GM21786 (cell line): ENCODE measurements around the gene TSPAN9.

ENCODE experiments used
- ATAC-seq: cut with Tn5 transposase; IDR thresholded peaks from one replicate; pipeline ENCODE4 v1.9.1; 2021; ENCODE audit not compliant: unreplicated experiment

TSPAN9 gene

DNA sequence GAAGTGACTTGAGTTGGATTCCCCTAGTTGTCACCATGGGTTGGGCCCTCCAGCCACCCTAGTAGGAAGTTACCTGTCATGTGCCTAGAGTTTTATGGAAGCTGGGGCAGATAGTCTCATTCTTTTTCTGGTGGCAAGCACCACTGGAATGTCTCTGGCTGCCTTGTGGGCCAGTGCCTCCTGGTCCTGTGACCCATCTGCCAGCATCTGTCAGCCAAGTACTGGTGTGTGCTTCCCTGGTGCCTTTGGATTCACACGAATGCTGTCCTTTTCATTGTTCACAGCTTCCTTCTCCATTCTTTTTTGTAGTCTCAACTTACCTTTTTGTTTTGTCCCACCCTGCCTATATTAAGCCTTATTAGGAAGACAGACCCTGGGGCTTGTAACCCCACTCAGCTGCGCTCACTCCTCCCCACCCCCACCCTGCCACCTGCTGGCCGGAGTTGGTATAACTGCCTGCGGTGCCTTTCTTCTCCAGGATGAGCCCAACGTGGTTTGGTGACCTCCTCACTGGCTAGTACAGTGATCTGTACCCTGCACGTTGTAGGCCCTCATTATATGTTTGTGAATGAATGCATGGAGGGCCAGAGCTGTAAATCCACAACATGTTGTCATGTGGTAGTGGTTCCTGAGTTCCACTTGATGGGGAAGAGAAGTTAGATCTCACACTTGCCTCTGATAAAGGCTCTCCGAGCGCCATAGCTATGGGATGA lies 125.7 kb downstream of the TSPAN9 start:
- ATAC-seq, result no peak

- no peak for ATAC-seq
Observed at GRCh38 chr12:3203713-3204112, 126.5 kb downstream of the TSPAN9 start.

DNA sequence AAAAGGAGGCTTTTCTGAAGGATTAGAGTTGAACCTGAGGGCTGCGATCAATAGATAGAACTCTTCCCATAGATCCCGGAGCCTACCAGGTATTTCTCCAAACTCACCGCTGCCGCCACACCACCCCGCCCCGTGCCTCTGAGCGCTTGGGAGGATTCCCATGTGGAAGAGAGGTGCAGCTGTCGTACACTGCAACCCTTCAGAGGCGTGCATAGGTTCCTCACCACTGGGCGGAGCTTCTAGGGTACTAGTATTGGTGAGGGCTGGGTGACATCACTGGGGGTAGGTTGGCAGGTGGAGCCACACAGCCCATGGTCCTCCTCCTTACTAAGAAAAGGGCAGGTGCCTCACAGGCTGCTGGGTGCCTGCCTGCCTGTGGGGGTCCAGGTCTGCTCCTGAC lies 127.0 kb downstream of the TSPAN9 start:
- no peak for ATAC-seq

- no peak for ATAC-seq
Observed at GRCh38 chr12:3204730-3205531, 127.8 kb downstream of the TSPAN9 start.

DNA sequence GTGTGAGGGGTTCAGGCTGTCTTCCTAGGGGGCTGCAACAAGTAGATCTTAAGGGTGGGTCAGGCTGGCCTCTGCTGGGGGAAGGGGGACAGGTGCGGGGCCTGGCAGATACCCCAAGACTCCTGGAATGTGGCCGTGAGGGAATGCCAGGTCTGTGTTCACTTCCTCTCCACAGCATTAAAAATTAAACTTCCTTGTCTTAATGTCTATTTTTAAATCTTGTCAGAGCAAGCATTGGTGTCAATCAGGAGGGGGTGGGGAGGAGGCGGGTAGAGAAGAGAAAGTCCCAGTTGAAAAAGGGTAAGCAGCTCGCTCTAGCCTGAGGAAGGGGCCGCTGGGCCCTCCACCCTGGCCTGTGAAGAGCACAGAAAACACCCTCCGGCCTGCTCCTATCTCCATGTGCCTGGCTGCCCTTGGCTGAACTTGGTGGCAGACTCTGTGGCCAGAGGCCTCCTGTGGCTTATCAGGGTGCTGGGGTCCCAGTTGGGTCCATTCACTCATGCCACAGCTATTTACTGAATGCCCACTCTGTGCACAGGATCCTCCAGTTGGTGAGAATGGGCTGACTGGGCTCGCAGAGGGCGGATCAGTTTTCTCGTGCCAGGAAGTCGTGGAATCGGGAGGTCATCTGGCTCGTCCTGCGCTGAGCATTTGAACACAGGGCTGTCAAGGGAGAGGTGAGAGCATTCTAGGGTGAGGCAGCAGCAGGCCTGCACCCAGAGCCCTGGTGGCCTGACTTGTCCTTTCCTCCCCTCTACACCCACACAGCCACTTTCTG lies 128.8 kb downstream of the TSPAN9 start:
- no peak for ATAC-seq

- no peak for ATAC-seq
Observed at GRCh38 chr12:3206536-3207072, 129.4 kb downstream of the TSPAN9 start.

GRCh38 chr12:3207175-3207574 lies 130.0 kb downstream of the TSPAN9 start:
- no peak for ATAC-seq

GRCh38 chr12:3207858-3208257 lies 130.7 kb downstream of the TSPAN9 start:
- ATAC-seq, result no peak

DNA sequence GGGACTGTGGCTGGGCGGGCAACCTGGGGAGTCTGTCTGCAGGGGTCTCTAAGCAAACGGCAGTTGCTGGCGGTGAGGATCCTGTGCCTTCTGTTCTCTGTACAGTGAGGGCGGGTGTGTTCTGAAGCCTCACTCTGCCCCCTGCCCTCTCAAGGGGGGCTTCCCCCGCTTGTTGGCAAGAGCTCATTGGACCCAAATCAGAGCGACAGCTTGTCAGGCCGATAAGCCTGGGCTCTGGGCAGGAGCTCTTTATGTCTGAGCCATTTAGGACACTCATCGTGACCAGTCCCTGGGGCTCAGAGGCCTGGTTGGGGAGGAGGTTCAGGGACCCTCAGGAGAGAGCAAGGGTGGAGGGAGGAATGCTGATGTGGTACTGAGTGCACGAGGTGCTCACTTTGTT lies 136.0 kb downstream of the TSPAN9 start:
- ATAC-seq, result no peak

DNA sequence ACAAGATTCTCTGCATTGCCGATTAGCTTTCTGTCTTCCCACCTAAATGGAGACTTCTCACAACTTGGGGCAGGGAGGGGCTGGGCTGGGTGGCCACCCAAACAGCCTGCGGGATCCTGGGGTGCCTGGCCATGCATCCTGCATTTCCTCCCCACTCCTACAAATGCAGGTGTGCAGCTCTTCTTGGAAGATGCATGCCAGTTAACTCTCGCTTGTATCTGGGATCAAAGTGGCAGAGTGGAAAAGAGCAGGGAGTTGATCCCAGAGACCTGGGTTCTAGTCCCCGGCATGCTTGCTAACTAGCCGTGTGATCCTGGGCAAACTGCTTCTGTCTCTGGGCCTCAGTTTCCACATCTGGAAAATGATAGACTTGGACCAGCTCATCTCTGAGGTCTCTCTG lies 136.6 kb downstream of the TSPAN9 start:
- ATAC-seq, result no peak

DNA sequence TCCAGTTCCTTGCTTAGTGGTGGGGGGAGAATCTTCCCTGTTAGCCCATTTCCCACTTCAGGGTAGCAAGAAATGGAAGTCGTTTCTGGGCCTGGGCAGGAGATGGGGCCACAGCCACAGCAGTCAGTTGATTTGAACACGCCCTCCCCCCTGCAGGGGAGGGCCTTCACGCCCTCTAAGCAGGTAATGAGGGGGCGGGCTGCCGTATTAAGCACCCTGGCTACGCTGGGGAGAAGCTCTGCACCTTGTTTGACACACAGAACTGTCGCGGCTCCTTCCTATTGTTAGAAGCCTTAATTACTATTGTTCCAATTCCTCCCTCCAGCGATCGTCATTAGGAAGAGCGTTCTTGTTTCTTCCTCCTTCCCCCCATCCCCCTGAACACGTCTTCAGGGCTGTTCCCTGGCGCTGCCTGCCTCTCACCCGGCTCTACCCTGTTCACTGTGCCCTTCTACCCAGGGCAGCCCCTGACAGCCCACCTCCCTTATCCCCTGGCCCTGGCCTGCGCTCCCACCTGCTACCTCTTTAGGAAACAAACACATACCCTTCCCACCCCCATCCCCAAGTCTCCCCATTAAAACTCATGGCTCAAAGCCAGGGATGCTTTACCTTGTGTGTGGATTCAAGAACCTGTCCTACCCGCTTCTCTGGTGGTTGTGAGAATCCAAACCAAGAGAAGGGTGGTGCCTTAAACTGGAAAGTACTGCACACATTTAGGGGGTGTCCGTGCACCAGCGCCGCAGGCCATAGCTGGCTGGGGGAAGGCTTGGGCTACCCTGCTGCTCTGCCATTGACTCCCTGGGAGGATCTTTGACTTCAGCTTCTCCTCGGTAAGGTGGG lies 137.6 kb downstream of the TSPAN9 start:
- no peak for ATAC-seq

DNA sequence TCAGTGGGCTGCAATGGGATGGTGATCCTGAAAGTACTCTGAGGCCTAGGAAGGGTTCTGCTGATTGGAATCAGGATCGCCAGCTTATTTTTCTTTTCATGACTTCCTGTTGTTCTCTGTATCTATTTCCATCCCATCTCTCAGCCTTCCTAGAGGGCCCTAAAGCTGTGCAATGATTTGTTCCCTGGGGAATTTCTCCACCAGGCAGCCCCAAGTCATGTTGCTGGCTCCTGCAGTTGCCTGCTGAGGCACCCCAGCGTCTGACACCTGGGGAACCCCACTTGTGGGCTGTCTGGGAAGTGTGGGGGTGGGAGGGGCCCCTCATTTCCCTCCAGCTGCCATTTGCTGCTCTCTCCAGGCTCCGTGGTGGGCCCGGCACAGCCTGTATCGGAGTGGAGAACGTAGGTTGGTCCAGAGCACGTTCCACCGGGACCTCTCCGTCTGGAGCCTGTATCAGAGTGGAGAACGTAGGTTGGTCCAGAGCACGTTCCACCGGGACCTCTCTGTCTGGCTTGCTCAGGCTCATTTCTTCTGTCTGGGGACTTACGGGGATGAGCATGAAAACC lies 138.3 kb downstream of the TSPAN9 start:
- no peak for ATAC-seq

DNA sequence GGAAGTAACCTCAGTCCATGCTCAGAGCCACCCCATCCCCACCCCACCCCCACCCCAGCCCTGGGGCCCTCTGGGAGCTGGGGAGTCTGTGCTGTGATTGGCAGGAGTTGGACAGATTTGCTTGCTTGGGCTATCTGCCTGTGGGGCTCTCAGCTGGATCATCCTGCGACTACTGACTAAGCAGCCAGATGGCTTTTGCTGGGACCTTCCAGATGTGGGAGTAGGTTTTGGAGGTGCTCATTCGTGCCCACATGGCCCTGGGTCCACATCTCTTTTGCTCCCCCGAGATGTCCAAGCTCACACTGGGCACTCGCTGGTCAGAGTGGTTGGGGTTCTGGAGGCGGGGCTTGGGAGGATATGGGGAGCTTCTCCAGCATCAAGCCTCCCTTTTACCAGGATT lies 138.9 kb downstream of the TSPAN9 start:
- no peak for ATAC-seq

DNA sequence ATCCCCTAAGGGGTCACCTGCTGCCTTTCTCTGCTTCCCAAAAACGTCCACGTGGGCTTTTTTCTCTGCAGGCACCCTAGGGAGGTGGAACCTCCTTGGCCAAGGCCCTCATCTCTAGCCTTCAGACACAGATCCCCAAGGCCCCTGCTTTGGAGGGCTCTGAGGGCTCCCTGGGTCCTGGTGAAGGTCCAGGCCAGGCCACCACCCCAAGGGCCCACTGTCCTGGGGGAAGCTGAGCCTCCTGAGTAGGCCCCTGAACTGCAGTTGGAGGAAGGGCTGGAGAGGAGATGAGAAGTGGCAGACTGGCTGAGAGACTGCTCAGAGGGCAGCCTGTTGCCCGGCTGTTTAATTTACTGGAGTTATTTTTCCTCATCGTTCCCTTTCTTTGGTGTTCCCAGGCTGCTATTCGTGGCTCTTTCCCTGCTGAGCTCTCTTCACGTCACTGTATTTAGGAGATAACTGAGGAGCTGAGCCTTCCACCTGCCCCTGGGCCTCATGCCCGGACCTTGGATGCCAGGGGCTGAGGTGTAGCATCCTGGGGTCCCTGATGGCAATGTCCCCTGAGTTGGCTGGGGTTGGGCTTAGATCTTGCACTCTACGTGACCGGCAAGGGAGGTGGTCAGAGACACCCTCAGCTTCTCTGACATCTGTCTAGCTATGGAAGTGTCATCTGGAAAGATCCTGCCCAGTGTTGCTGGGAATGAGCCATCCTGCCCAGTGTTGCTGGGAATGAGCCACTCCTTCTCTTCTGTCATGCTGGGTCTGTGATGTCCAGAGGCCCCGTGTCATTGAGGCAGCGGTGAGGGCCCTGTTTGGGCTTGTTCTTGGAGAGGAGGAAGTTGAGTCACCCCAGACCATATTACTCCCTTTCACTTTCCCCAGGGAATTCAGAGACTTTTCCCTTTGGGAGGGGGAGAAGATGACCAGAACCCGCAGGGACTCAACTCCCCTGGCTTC lies 139.8 kb downstream of the TSPAN9 start:
- ATAC-seq, result no peak

DNA sequence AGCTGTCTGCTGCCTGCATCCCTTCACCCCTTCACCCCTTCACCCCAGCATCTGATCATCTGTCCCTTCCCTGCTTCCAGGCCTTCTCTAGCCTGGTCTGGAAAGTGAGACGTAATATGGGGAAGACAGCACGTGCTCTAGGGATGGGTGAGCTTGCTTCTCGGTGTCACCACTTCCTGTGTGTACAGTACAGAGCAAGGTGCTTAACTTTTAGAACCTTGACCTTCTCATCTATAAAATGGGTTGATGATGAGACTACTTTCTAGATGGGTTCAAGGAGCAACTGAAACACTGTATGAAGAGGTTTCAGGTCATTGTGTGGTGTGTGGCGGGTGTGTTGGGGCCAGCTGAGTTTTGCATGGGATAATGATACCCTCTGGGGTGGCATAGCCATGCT lies 140.5 kb downstream of the TSPAN9 start:
- ATAC-seq, result no peak

DNA sequence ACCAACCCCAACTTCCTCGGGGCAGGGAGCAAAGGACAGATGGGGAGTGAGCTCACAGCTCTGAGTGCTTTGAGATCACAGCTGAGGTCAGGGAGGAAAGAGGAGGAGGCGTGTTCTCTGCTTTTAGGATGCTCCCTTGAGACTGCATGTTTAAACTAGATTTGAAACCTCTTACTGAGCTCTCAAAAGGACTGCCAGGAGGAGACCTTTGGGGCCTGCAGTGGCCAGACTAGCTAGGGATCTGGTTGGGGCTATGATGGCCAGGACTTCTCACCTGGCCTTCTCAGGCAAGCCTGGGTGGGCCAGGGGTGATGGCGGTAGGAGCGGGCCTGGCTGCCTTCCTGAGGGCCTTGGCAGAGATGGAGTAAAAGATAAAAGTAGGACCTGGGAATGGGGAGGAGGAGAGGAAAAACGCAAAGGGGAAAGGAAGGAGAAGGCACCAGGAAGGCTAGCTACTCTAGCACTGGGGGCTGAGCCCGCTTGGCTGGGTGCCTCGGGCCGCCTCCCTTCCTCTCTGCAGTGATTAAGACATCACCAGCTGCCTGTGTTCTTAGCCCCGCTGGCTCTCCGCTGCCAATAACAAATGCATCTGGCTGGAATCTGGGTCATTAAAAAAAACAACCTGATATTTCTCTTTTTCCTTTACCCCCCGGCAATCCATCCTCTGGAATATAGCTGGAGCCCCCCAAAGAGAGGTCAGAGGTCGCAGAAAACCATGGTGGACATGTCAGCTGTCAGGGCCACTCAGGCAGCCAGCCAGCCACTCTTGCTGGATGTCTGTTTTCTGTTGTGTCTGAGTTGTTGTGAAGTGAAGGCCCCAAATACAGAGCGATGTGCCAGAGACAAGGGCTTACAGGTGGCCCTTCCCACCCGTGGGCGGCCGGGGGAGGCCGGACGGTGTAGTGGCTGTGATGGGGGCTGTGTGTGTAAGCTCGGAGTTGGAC lies 141.3 kb downstream of the TSPAN9 start:
- no peak for ATAC-seq

GRCh38 chr12:3219233-3219632 lies 142.1 kb downstream of the TSPAN9 start:
- ATAC-seq, result no peak
